GM19468 (cell line): Measurements from ENCODE around the gene PPEF1.
"Not testable (repeated sequence)": the region's sequence is repeated elsewhere in the genome, so short reads cannot be mapped to it uniquely, and the experiment has no call there.

Experiments used
- ATAC-seq: cut with Tn5 transposase; IDR thresholded peaks from one replicate; pipeline ENCODE4 v1.9.1; 2021; ENCODE audit warnings: mild to moderate bottlenecking, moderate library complexity, moderate number of reproducible peaks; ENCODE audit not compliant: unreplicated experiment; ENCODE audit errors: extremely low read depth

The PPEF1 gene

DNA sequence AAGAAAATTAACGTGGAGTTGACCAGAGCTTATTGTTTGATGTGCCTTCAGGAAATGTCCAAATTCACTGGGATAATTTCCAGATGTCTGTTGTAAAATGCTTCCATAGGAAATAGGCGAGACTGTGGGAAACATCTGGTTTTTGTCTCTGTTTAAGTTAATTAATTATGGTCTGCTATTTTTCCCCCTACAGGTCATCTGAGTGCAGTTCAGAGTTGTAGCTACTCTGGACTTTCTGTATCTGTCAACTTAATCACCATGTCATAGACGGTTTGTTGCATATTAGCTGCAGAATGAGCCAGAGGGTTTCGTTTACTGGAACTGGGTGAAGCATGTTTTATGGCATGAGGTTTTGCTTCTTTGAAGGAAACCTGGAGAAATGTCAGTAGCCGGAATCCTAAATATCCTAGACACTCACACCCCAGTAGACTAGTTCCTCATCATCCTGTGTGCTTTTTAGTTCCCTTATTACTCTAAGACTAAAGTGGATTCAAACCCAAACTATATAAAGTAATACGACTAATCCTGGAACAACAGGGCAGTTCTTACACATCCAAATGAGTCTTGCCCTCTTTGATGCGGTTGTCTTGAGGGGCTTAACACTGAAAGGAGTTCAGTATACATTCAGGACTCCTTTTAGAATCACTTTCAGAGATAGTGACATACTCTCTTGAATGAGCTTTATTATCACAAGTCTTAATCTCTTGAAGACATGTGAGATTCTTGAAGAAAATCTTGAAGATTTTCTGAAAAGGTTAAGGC, 62.5 kb downstream of the PPEF1 start:
- no peak for ATAC-seq

DNA sequence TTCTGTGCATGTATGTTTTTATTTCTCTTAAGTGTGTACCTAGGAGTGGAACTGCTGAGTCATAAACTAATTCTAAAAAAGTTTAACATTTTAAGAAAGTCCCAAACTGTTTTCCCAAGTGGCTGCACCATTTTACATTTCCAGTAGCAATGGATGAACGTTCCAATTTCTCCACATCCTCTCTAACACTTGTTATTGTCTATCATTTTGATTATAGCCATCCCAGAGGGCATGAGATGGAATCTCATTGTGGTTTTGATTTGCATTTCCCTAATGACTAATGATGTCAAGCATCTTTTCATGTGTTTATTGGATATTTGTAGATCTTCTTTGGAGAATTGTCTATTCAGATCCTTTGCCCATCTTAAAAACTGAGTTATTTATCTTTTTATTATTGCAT, 82.5 kb downstream of the PPEF1 start:
- ATAC-seq: no peak

GRCh38 chrX:18792828-18793227, 85.4 kb downstream of the PPEF1 start:
- ATAC-seq: no peak

DNA sequence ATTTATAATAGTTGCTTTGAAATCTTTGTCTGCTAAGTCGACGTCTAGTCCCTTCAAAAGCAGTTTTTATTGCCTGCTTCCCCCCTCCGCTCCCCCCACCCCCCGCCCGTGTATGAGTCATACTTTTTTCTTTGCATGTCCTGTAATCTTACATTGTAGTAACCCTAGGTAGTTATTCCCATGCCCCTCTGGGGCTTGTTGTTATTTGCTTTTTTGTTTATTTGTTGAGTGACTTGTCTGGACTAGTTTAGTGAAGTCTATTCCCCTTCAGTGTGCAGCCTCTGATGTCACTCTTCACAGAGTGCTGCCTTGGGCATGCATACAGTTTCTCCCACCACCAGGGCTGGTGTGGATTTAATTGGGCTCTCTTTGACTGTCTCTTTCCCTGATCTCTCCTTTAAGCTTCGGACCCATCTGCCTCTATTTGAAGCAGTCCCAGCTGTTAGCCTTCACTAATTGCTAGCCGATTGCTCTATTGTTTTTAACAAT, 86.2 kb downstream of the PPEF1 start:
- no peak for ATAC-seq

DNA sequence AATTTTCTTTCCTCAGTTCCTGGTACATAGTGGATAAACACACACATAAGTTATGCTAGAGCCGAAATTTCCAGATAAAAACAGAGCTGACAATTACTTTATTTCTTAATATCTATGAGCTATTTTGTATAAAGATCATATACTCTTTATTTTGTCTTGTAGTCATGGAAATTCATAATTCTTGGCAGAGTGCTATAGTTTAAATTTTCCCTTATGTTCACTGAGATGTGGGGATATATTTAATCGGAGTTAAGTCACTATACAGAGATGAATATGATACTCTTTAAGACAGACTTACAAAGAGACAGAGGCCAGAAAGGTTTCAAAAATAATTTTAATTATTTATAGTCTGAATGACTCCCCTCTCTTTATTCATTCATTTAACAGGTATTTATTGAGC, 89.7 kb downstream of the PPEF1 start:
- no peak for ATAC-seq

- ATAC-seq: no peak
Observed at GRCh38 chrX:18799911-18800310, 92.5 kb downstream of the PPEF1 start.

- ATAC-seq: no peak
Observed at GRCh38 chrX:18809641-18810040, 102.2 kb downstream of the PPEF1 start.

GRCh38 chrX:18810416-18810815, 103.0 kb downstream of the PPEF1 start:
- no peak for ATAC-seq

GRCh38 chrX:18825375-18825774, 117.9 kb downstream of the PPEF1 start:
- ATAC-seq: no peak

DNA sequence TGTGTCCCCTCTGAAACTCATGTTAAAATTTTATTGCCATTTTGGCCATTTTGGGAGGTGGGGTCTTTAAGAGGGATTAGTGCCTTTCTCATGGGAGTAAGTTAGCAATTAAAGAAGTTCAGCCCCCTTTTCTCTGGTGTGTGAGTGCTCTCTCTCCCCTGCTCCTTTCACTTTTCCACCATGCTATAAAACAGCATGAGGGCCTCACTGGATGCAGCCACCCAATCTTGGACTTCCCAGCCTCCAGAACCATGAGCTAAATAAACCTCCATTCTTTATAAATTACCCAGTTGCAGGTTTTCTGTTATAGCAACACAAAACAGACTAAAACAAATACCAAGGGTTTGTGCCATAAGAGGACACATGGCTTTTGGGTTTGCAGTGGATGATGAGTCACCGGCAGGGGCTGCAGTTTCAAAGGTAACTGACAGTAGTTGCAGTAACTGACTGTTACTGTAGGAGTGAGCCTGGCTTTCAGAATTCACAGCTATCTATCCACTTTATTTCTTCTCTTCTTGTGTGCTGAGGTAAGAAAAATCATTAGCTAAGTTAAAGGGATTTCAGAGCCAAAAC, 121.5 kb downstream of the PPEF1 start:
- no peak for ATAC-seq

GRCh38 chrX:18833071-18833731, 125.8 kb downstream of the PPEF1 start:
- no peak for ATAC-seq

- ATAC-seq: not testable (repeated sequence)
Observed at GRCh38 chrX:18847901-18848300, 140.5 kb downstream of the PPEF1 start.

- ATAC-seq: peak; percentile 38
Observed at GRCh38 chrX:18855919-18856644, 148.6 kb downstream of the PPEF1 start.

- no peak for ATAC-seq
Observed at GRCh38 chrX:18856645-18856997, 149.2 kb downstream of the PPEF1 start.

GRCh38 chrX:18861511-18861910, 154.1 kb downstream of the PPEF1 start:
- ATAC-seq: no peak

GRCh38 chrX:18864390-18864920, 157.0 kb downstream of the PPEF1 start:
- no peak for ATAC-seq

DNA sequence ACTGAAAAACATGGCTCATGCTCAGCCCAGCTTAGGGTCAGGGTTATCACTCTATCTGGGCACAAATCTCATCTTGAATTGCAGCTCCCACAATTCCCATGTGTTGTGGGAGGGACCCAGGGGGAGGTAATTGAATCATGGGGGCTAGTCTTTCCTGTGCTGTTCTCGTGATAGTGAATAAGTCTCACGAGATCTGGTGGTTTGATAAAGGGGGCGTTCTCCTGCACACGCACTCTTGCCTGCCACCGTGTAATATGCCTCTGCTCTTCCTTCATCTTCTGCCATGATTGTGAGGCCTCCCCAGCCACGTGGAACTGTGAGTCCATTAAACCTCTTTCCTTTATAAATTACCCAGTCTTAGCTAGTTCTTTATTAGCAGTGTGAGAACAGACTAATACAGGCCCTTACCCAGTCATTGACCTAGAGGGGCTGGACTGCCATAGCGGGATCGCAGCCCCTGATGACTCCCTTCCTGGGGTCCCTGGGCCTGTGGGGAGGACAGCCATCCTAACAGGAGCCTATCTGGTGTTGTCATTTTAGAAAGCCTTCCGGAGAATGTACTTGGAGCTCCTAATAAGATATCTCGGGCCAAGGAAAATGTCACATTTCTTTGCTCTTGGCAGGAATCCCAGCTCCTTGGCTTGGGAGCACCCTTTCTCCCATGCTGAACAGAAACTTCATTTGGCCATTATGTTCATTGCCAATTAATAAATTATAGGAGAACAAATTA, 163.9 kb downstream of the PPEF1 start:
- no peak for ATAC-seq

DNA sequence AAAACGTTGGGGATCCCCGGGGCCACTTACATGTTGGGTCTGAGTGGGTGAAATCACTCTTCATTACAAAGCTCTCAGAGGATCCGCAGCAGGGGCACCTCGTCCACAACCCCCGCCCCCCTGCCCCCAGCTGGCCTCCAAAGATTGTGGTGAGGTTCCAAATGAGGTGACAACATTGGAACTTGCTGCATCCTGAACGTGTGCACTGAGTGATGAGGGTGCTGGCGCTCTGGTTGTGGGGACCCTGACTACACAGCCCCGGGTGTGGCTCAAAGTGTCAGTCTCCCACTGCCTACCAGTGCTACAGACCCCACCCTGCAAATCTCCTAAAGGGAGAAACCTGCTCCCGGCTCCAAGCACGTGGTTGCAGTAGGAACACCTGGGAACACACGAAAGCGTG, 164.5 kb downstream of the PPEF1 start:
- ATAC-seq: no peak

- ATAC-seq: no peak
Observed at GRCh38 chrX:18872621-18873020, 165.2 kb downstream of the PPEF1 start.
